ENCODE measurements around the gene ZNF292.
"Not testable (repeated sequence)": the region's sequence is repeated elsewhere in the genome, so short reads cannot be mapped to it uniquely, and the experiment has no call there.

The ZNF292 gene

DNA sequence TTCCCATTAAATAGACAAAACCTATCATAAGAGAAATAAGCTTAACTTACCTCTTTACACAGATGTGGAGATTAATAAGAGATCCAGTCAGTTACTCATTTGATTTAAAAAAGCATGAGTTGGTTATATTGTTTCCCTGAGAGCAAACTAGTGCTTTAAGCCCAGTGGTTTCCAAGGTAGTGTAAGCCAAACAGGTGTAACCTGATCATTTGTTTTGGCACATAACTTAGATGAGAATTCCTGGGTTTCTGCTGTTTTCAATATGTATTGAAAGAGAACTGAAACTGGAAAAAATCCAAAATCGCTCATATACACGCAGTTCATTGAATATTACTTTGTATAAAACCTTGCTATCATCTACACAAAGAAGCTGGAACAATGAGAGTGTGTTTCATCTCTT lies 136.5 kb downstream of the ZNF292 start:
- TF ChIP-seq, protein P1, sequence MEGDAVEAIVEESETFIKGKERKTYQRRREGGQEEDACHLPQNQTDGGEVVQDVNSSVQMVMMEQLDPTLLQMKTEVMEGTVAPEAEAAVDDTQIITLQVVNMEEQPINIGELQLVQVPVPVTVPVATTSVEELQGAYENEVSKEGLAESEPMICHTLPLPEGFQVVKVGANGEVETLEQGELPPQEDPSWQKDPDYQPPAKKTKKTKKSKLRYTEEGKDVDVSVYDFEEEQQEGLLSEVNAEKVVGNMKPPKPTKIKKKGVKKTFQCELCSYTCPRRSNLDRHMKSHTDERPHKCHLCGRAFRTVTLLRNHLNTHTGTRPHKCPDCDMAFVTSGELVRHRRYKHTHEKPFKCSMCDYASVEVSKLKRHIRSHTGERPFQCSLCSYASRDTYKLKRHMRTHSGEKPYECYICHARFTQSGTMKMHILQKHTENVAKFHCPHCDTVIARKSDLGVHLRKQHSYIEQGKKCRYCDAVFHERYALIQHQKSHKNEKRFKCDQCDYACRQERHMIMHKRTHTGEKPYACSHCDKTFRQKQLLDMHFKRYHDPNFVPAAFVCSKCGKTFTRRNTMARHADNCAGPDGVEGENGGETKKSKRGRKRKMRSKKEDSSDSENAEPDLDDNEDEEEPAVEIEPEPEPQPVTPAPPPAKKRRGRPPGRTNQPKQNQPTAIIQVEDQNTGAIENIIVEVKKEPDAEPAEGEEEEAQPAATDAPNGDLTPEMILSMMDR (IDR thresholded peaks at IDR 0.05; ENCODE audit: insufficient read depth, low read length, poor library complexity, severe bottlenecking): no peak
- no peaks in the 10 kb centered on the region for H3K27me3 ChIP-seq (replicated peaks; ENCODE audit: control insufficient read depth, insufficient read depth, low read length)

DNA sequence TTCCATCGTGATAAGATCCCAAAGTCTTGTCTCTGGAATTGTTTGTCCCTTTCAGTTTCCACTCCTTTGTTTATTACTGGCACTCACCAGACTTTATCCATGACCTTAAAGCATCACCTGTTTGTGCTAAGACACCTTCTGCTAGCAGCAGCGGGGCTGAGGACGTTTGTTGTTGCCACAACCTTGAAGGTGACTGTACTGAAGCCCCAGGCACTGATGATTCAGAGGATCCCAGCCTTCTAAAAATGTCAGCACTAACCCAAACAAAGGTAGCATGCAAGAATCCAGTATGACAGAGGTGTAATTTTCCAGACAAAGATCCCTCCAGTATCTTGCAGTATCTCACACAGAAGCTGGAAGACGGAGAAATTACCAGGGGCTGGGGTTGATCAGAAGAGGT lies 138.2 kb downstream of the ZNF292 start:
- H3K4me3 ChIP-seq (replicated peaks; ENCODE audit: low read depth, low read length): no peak overlapping the region
- TF ChIP-seq, protein P1 (IDR thresholded peaks at IDR 0.05; ENCODE audit: insufficient read depth, low read length, poor library complexity, severe bottlenecking): no peak
- DNase-seq (ENCODE audit: extremely low read depth, insufficient read length): no peak
- H3K27me3 ChIP-seq (replicated peaks; ENCODE audit: control insufficient read depth, insufficient read depth, low read length): no peaks in the 10 kb centered on the region
- H3K36me3 ChIP-seq (ENCODE audit: control insufficient read depth, insufficient read depth, low read length): no peaks in the 10 kb centered on the region

More for the DNA sequence above, 136.5 kb downstream of the ZNF292 start:
- no peaks in the 10 kb centered on the region for H3K36me3 ChIP-seq (ENCODE audit: control insufficient read depth, insufficient read depth, low read length)
- H3K4me3 ChIP-seq (replicated peaks; ENCODE audit: low read depth, low read length): no peak overlapping the region
- DNase-seq (ENCODE audit: extremely low read depth, insufficient read length): no peak

DNA sequence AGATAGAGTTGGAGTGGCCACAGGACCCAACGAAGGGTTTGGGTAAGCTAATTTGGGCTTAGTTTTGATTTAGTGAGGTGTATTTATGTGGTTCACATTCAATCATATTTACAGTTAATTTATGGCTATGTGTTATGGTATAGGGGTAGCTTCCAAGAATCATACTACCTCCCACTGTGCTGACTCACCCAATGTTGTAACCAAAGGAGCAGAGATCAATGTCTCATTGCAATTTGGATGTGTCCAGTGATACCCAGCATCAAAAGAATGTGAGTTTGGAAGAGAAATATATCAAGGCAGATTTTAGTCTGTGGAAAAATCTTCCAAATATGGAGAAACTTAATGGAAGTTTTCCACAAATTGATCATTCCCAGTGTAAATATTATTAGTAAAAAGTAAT lies 141.8 kb downstream of the ZNF292 start:
- TF ChIP-seq, protein P1 (IDR thresholded peaks at IDR 0.05; ENCODE audit: insufficient read depth, low read length, poor library complexity, severe bottlenecking): no peak
- H3K27me3 ChIP-seq (replicated peaks; ENCODE audit: control insufficient read depth, insufficient read depth, low read length): no peaks in the 10 kb centered on the region

DNA sequence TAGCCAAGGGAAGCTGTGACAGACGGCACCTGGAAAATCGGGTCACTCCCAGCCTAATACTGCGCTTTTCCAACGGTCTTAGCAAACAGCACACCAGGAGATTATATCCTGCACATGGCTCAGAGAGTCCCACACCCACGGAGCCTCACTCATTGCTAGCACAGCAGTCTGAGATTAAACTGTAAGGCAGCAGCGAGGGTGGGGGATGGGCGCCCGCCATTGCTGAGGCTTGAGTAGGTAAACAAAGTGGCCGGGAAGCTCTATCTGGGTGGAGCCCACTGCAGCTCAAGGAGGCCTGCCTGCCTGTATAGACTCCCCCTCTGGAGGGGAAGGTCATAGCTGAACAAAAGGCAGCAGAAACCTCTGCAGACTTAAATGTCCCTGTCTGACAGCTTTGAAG lies 145.9 kb downstream of the ZNF292 start:
- not testable (repeated sequence) for DNase-seq (ENCODE audit: extremely low read depth, insufficient read length); H3K4me3 ChIP-seq (replicated peaks; ENCODE audit: low read depth, low read length); H3K27me3 ChIP-seq (replicated peaks; ENCODE audit: control insufficient read depth, insufficient read depth, low read length); H3K36me3 ChIP-seq (ENCODE audit: control insufficient read depth, insufficient read depth, low read length)

More for the DNA sequence above, 141.8 kb downstream of the ZNF292 start:
- DNase-seq (ENCODE audit: extremely low read depth, insufficient read length): no peak
- no peaks in the 10 kb centered on the region for H3K36me3 ChIP-seq (ENCODE audit: control insufficient read depth, insufficient read depth, low read length)
- H3K4me3 ChIP-seq (replicated peaks; ENCODE audit: low read depth, low read length): no peak overlapping the region

DNA sequence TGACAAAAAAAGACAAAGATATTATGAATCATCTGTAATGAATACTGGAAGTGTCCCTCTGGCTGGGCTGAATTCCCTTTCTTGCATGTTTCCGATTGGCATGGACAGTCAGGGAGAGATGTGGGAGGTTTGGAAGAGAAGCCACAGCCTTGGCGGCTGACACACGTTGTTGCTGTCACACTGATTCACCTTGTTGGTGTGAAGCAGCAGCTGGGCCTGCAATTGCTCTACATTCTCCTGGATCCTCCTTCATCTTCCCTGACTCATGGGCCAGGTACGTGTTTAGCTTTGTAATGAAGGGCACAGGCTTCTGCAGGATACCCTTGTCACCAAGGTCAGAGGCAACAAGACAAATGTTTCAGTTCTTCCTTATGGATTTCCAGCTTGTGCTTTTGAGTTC lies 153.6 kb downstream of the ZNF292 start:
- TF ChIP-seq, protein P1 (IDR thresholded peaks at IDR 0.05; ENCODE audit: insufficient read depth, low read length, poor library complexity, severe bottlenecking): no peak
- no peak for DNase-seq (ENCODE audit: extremely low read depth, insufficient read length)
- peaks cover 2% of the 10 kb centered on the region for H3K27me3 ChIP-seq (replicated peaks; ENCODE audit: control insufficient read depth, insufficient read depth, low read length)
- no peaks in the 10 kb centered on the region for H3K36me3 ChIP-seq (ENCODE audit: control insufficient read depth, insufficient read depth, low read length)
- H3K4me3 ChIP-seq (replicated peaks; ENCODE audit: low read depth, low read length): no peak overlapping the region

DNA sequence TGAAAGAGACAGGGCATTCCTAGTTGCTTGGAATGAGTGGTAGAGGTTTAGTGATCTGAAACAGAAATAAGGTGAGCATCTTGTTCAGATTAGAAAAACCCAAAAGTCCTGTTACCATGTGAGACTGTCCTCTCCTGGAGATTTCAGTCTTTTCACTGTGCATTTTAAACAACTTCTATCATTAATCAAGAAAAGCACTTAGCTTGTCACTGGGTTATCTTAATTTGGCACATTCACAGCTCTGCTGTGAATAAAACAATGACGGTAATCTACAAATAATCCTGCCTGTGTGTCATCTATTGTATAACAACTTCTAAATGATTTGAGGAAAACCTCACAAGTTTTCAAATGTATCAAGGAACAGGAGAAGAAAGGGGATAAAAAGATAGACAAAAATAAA lies 157.5 kb downstream of the ZNF292 start:
- no peak for DNase-seq (ENCODE audit: extremely low read depth, insufficient read length)
- H3K4me3 ChIP-seq (replicated peaks; ENCODE audit: low read depth, low read length): no peak overlapping the region
- no peaks in the 10 kb centered on the region for H3K36me3 ChIP-seq (ENCODE audit: control insufficient read depth, insufficient read depth, low read length)
- TF ChIP-seq, protein P1 (IDR thresholded peaks at IDR 0.05; ENCODE audit: insufficient read depth, low read length, poor library complexity, severe bottlenecking): no peak
- H3K27me3 ChIP-seq (replicated peaks; ENCODE audit: control insufficient read depth, insufficient read depth, low read length): peaks cover 2% of the 10 kb centered on the region
